ENCODE data around the gene PPIL4. TPM values are rescaled to one million over a fixed set of nuclear protein-coding genes. Genes with fewer than 3 reads are reported as not detected.

PPIL4 gene
- total RNA-seq, 1 experiment from 2014 or later, result 37.2 TPM

GRCh38 chr6:149581349-149581748 is 35.5 kb upstream of the PPIL4 start:
- no TSS peak for BruUV-seq (replicated peaks)
- DNase-seq (ENCODE audit: unreplicated experiment), result no peak
- intact Hi-C loops (cut with micrococcal nuclease), result no loop called here
- ChIA-PET CTCF (no interaction called here), POLR2A (interaction anchor here (1.9 kb wide), 1 partner anchor 15 kb away, joined by 5 read pairs; the partner anchor contains the start of gene GINM1)
- no peak for TF ChIP-seq CTCF (IDR thresholded peaks at IDR 0.05; ENCODE audit: unreplicated experiment)
- H3K4me3 Mint-ChIP-seq (ENCODE audit: unreplicated experiment), result no peak overlapping the region
- no peaks in the 10 kb centered on the region for H3K27me3 Mint-ChIP-seq (ENCODE audit: insufficient read depth, unreplicated experiment)
- H3K4me1 Mint-ChIP-seq (ENCODE audit: insufficient read depth, unreplicated experiment), result no peaks in the 10 kb centered on the region
- peaks cover 50% of the 10 kb centered on the region for H3K36me3 Mint-ChIP-seq (ENCODE audit: insufficient read depth, unreplicated experiment)
- H3K27ac Mint-ChIP-seq (ENCODE audit: low read depth, unreplicated experiment), result no peak overlapping the region
- no peaks in the 10 kb centered on the region for H3K9me3 Mint-ChIP-seq (ENCODE audit: unreplicated experiment)

GRCh38 chr6:149580880-149581279 is 35.0 kb upstream of the PPIL4 start:
- Mint-ChIP-seq H3K9me3 (ENCODE audit: unreplicated experiment) (no peaks in the 10 kb centered on the region), H3K4me3 (ENCODE audit: unreplicated experiment) (no peak overlapping the region), H3K36me3 (ENCODE audit: insufficient read depth, unreplicated experiment) (peaks cover 50% of the 10 kb centered on the region), H3K27ac (ENCODE audit: low read depth, unreplicated experiment) (no peak overlapping the region), H3K27me3 (ENCODE audit: insufficient read depth, unreplicated experiment) (no peaks in the 10 kb centered on the region), H3K4me1 (ENCODE audit: insufficient read depth, unreplicated experiment) (no peaks in the 10 kb centered on the region)
- TF ChIP-seq CTCF (IDR thresholded peaks at IDR 0.05; ENCODE audit: unreplicated experiment), result no peak
- ChIA-PET CTCF (no interaction called here), POLR2A (interaction anchor here (1.1 to 1.9 kb wide), 2 partner anchors 12 to 15 kb away, joined by 3 to 5 read pairs; partner anchors contain the start of gene GINM1)
- intact Hi-C loops (cut with micrococcal nuclease), result no loop called here
- BruUV-seq (replicated peaks), result no TSS peak
- no peak for DNase-seq (ENCODE audit: unreplicated experiment)

GRCh38 chr6:149567945-149568585 is 22.2 kb upstream of the PPIL4 start:
- peaks cover 7% of the 10 kb centered on the region for H3K36me3 Mint-ChIP-seq (ENCODE audit: insufficient read depth, unreplicated experiment)
- intact Hi-C loops (cut with micrococcal nuclease), result no loop called here
- no peak for DNase-seq (ENCODE audit: unreplicated experiment)
- POLR2A ChIA-PET, result interaction anchor here (0.6 to 1.6 kb wide), 4 partner anchors 23 to 149 kb away, joined by 3 to 11 read pairs (median 4); partner anchors contain the start of gene PPIL4
- no peak overlapping the region for H3K27ac Mint-ChIP-seq (ENCODE audit: low read depth, unreplicated experiment)
- no peak for TF ChIP-seq CTCF (IDR thresholded peaks at IDR 0.05; ENCODE audit: unreplicated experiment)
- CTCF ChIA-PET, result interaction anchor here (0.6 kb wide), 1 partner anchor 684 kb away, joined by 3 read pairs; no protein-coding TSS in a partner anchor
- no peaks in the 10 kb centered on the region for H3K27me3 Mint-ChIP-seq (ENCODE audit: insufficient read depth, unreplicated experiment)
- no peak overlapping the region for H3K4me3 Mint-ChIP-seq (ENCODE audit: unreplicated experiment)
- BruUV-seq (replicated peaks), result no TSS peak
- peaks cover 7% of the 10 kb centered on the region for H3K4me1 Mint-ChIP-seq (ENCODE audit: insufficient read depth, unreplicated experiment)
- no peaks in the 10 kb centered on the region for H3K9me3 Mint-ChIP-seq (ENCODE audit: unreplicated experiment)

DNA sequence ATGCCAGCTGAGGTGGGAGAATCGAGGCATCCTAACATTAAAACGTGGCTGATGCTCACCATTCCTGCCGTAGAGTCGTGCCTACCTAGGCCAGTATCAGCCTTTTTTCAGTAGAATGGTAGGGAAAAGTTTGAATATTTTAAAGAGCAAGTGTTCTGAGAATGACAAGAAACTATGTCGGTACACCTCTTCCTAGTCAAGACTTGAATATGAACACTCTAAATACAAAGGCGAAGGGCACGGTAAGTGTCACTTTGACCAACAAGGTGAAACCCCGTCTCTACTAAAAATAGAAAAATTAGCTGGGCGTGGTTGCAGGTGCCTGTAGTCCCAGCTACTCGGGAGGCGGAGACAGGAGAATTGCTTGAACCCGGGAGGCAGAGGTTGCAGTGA is 21.3 kb upstream of the PPIL4 start:
- ChIA-PET CTCF (no interaction called here), POLR2A (interaction anchor here (0.5 to 1.6 kb wide), 5 partner anchors 9 to 150 kb away, joined by 3 to 11 read pairs (median 3); partner anchors contain the start of gene PPIL4)
- Mint-ChIP-seq H3K4me1 (ENCODE audit: insufficient read depth, unreplicated experiment) (peaks cover 7% of the 10 kb centered on the region), H3K9me3 (ENCODE audit: unreplicated experiment) (no peaks in the 10 kb centered on the region), H3K27me3 (ENCODE audit: insufficient read depth, unreplicated experiment) (no peaks in the 10 kb centered on the region), H3K36me3 (ENCODE audit: insufficient read depth, unreplicated experiment) (peaks cover 1% of the 10 kb centered on the region), H3K4me3 (ENCODE audit: unreplicated experiment) (peak overlapping the region; percentile 87), H3K27ac (ENCODE audit: low read depth, unreplicated experiment) (peak overlapping the region; percentile 54)
- no TSS peak for BruUV-seq (replicated peaks)
- no peak for DNase-seq (ENCODE audit: unreplicated experiment)
- TF ChIP-seq CTCF (IDR thresholded peaks at IDR 0.05; ENCODE audit: unreplicated experiment), result no peak
- intact Hi-C loops (cut with micrococcal nuclease), result no loop called here

All from MCF 10A (cell line).